Parietal lobe (tissue), 1 donor: Measurements from ENCODE around the gene RCOR3. TPM values are rescaled to one million over a fixed set of nuclear protein-coding genes. Genes with fewer than 3 reads are reported as not detected.

ENCODE experiments used
- total RNA-seq: library from RNA; depleted of rRNA; stranded (reverse); fragments of >200 nt; gene quantifications from one replicate; pipeline ENCODE4 v1.2.3, GENCODE V29; 2014

The RCOR3 gene
- total RNA-seq = 77.3 TPM

DNA sequence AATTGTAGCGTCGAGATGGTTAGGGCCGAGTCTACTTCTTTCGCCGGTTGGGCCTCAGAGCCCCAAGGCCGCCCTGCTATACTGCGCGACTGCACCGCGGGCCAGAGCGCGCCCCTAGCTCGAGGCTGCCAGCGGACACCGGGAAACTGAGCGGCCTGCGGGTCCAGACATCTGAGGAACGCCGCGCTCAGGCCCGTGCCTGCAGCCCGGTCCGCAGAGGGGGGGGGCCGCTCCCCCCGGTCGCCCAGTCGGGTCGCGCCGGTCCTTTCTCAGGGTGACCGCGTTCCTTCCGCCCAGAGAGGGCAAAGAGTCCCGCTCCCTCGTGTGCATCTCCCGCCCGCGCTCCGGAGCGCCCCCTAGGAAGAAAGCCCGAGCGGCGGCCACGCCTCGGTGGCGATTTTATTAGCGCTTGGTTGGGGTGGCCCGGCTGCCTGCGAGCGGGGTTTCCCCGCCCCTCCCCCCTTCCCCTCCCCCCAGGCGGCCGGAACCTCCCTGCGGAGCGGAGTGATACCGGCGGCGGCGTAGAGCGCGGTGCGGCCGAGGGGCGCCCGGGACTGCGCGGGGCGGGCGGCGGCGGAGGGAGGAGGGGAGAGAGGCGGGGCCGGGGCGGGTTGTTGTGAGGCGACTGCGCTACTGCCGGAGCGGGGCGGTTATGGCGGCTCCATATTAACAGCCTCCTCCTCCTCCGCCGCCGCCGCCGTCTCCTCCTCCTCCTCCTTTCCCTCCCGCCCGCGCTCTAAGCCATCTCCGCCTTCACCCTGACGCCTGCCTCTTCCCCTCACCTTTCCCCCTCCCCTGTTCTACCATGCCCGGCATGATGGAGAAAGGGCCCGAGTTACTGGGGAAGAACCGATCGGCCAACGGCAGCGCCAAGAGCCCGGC lies at the start of gene RCOR3:
RCOR3 (plus strand) TSS at position 611 of the 882 bp plus-strand sequence; CDS start at position 806, 195 bp downstream.

DNA sequence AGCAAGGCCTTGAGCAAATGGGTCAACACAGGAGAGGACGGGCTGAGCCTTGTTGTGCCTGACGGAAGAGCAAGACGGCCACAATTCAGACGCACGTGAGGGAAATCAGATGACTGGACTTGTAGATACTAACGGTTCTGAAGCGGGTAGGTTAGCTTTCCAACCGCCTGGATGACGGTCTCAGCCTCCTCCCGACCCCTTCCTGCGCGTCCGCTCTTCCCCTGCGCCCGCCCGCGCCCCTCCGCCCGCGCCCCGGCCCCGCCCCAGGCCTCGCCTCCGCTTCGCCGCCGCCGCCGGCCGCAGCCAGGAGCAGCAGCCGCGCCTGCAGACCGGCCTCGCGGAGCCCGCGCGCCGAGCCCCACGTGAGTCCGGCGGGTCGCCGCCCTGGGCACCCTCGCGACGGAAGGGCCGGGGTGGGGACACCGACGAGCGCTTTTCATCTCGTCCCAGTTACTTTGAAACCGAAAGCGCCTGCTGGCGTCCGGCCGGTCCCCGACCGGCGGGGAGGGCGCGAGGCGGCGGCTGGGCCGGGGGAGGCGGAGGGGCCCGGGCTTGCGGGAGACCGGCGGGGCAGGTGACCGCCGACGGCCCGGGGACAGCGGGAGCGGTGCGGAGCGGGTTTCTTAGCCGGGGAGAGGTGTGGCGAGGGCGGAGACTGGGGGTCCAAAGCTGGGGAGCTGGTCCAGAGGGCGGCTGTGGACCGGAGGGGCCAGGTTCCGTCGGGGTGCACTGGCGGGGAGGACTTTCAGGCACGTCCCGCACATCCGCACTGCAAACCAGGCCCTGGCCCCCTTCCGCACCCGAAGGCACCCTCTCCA lies 67.6 kb downstream of the RCOR3 start, which contains the start of gene TRAF5:
TRAF5 (plus strand) TSS at position 306 of the 818 bp plus-strand sequence. CDS start 26,407 bp downstream, outside the sequence.

Other genes with a start within 250 kb of the RCOR3 start
- gene KCNH1, start 125.2 kb upstream of the RCOR3 start, total RNA-seq = 5.6 TPM
- gene TRAF5, start 67.5 kb downstream of the RCOR3 start, total RNA-seq = 24.1 TPM
- gene RD3, start 232.8 kb downstream of the RCOR3 start, total RNA-seq = not detected